Fibroblast of mammary gland (primary cell): ENCODE results near the gene TNFSF12.

Source experiments
- DNase-seq: peaks from one replicate; pipeline ENCODE4 v3.0.0-alpha.2; 2010; ENCODE audit warnings: low read depth
- H3K4me3 ChIP-seq: 2 replicates; pipeline ENCODE4 v1.5.1; 2011; ENCODE audit warnings: low read depth, mild to moderate bottlenecking, low read length, moderate library complexity; ENCODE audit not compliant: control insufficient read depth
- CTCF ChIP-seq: conservative IDR thresholded peaks from 2 replicates; pipeline ENCODE4 v1.5.1; 2011; ENCODE audit warnings: low read depth, low read length, inconsistent platforms; ENCODE audit not compliant: control insufficient read depth, insufficient read depth

The TNFSF12 gene

GRCh38 chr17:7579834-7580603 lies 31.2 kb downstream of the TNFSF12 start:
- H3K4me3 ChIP-seq, result peak overlapping the region; percentile 25
- DNase-seq, result no peak
- no peak for TF ChIP-seq CTCF

- no peak overlapping the region for H3K4me3 ChIP-seq
- DNase-seq, result no peak
- no peak for TF ChIP-seq CTCF
These were observed 32.0 kb downstream of the TNFSF12 start for GRCh38 chr17:7580604-7581575.

- no peak for DNase-seq
- TF ChIP-seq CTCF, result no peak
- no peak overlapping the region for H3K4me3 ChIP-seq
These were observed 33.8 kb downstream of the TNFSF12 start for GRCh38 chr17:7582396-7583252.

GRCh38 chr17:7583253-7584109 lies 34.6 kb downstream of the TNFSF12 start, which contains the start of gene MPDU1:
TSS of gene MPDU1 (plus strand) at chr17:7583852. CDS start at chr17:7583863, 11 bp downstream.
- peak within 1 kb of the TSS; percentile 94 for H3K4me3 ChIP-seq

More at GRCh38 chr17:7583253-7584109, 34.6 kb downstream of the TNFSF12 start, which contains the start of gene MPDU1:
- no peak for TF ChIP-seq CTCF
- peak; percentile 99 for DNase-seq
